GM19372 (cell line): ENCODE measurements around the gene ANKRD60.

Source experiments
- ATAC-seq: cut with Tn5 transposase; IDR thresholded peaks from one replicate; pipeline ENCODE4 v1.9.1; 2021; ENCODE audit warnings: mild to moderate bottlenecking, low read depth, moderate library complexity; ENCODE audit not compliant: unreplicated experiment

The ANKRD60 gene

DNA sequence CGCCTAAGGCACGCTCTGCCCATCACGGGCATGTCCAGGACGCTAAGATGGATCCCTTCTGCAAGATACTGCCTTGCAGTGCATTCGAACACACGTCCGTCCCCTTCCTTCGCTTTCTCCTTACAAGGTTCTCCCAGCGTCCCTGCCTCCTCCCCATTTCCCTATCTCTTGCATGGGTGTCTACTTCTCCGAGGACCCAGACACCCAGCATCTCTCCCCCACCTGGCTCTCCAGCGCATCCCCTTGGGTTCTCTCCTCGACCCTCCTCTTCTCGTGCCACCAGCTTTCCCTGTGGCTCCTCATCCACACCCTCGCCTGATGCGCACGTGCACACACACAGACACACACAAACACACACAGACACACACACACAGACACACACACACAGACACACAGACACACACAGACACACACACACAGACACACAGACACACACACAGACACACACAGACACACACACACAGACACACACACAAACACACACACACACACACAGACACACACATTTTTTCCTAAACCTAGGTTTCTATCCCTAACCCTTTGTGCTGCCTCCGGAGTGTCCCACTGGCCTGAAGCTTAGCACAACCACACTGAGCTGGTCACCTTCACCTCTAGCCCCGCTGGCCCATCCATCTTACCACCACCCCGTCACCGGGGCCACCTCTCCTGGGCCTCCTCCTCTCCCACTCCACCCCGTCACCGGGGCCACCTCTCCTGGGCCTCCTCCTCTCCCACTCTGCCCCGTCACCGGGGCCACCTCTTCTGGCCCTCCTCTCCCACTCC is 31.9 kb downstream of the ANKRD60 start:
- ATAC-seq, result no peak

DNA sequence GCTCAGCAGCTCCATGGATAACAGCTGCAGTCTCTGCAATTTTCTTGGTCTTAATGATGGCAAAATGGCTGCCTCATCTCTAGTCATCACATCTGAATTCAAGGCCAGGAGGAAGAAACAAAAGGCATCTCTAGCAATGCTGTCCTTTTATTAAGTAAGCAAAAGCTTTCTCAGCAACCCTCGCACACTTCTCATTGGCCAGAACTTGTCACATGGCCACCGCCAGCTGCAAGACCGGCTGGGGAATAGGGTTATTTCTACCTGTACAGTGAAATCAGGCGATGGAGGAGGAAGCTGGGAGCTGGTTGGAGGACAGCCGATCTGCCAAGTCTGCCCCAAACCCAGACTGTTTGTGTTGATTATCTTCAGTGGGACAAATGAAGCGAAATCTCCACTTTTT is 33.4 kb downstream of the ANKRD60 start:
- no peak for ATAC-seq

DNA sequence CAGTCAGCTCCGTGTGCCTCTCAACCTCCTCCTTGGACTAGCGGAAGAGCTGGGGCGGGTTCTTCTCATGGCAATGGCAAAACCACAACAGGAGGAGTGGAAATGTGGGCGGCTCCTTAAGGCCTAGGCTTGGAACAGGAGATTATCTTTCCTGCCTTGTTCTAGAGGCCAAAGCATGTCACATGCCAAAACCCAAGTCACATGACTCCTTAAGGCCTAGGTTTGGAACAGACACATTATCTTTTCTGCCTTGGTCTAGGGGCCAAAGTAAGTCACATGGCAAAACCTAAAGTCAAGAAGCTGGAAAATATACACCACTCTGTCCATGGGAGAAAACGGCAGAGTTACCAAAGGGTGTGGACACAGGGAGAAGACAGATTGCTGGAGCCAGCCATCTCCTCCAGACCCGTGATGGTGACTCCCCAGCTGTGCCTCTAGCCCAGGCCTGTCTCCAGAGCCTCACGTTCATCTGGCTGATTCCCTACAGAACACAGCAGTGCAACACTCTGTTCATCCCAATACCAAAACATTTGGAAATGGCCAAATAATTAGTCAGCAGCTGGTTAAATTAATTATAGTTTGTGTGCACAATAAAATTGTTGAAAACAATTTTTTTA is 34.2 kb downstream of the ANKRD60 start:
- no peak for ATAC-seq

DNA sequence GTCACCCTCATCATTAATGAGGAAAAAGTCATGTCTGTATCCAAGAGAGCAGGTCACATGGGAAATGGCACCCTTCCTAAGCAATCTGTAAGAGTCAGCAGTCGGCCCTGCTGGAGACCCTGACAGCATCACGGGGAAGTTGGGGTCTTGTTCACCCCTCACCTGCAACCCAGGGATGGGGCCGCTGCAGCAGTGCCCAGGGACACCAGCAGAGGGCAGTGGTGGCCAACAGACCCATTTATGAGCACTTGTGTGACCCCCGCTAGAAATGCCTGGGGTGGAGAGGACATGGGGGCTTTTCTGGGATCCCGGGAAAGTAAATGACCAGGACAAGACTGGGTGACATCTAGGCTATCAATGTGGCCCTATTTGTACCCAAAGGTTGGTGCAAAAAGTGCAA is 35.9 kb downstream of the ANKRD60 start:
- no peak for ATAC-seq

DNA sequence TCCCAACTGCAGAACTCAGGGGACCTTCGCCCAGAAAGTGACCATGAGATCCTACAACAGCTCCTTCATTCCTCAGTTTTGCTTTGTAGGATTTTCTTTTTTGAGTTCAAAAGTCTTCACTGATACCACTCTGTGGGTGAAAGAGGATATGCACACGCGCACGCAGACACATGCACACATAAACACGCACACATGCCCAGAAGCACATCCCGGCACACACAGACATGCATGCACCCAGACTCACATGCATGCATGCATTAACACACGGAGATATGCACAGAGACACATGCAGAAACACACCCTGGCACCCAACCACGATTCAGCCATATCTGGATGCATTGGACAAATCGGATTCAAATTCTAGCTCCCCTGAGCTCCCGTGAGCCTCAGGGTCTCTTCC is 36.4 kb downstream of the ANKRD60 start:
- no peak for ATAC-seq

DNA sequence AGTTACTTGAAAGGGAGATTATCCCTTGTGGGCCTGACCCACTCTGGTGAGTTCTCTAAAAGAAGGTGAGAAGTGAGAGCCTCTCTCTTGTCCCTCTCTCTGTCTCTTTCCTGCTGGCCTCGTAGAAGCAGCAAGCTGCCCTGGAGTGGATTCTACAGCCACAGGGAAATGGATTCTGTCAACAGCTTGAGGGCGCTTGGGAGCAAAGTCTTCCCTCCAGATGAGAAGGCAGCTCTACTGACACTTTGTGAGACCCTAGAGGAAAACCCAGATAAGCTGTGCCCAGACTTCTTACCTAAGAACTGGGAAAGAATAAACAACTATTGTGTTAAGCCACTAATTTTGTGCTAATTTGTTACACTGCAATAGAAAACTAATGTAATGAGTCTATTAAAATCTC is 39.9 kb downstream of the ANKRD60 start:
- no peak for ATAC-seq

DNA sequence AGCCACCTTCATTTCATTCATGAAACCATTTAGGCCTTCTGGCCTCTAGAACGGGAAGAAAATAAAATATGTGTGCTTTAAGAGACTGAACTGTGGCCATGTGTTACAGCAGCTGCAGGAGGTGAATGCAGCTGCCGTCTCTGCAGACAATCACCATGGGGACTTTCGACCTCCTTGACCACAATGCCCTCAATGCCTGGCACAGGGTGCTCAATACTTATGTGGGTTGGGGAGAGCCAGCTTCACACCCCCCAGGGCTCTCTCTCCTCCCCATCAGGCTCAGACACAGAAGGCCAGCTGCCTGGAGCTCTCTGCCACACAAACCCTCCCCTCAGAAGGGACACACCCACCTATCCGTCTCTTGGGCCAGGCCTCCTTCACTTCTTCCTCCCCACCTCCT is 43.5 kb downstream of the ANKRD60 start:
- no peak for ATAC-seq

DNA sequence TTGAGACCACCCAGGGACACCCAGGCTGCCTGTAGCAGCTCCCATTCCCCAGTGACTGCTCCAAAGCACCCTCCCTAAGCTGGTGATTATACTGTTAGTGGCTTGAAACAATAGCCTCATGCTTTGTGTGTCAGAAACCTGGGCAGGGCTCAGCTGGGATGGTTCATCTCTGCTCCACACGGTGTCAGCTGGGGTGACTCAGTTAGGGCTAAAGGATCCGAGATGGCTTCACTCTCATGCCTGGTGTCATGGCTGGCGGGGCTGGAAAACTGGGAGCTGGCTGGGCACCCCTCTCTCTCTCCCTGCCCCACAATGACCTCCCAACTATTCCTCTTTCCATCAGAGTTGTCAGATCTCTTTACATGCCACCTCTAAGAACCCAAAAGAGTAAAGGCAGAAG is 44.4 kb downstream of the ANKRD60 start:
- ATAC-seq, result no peak

DNA sequence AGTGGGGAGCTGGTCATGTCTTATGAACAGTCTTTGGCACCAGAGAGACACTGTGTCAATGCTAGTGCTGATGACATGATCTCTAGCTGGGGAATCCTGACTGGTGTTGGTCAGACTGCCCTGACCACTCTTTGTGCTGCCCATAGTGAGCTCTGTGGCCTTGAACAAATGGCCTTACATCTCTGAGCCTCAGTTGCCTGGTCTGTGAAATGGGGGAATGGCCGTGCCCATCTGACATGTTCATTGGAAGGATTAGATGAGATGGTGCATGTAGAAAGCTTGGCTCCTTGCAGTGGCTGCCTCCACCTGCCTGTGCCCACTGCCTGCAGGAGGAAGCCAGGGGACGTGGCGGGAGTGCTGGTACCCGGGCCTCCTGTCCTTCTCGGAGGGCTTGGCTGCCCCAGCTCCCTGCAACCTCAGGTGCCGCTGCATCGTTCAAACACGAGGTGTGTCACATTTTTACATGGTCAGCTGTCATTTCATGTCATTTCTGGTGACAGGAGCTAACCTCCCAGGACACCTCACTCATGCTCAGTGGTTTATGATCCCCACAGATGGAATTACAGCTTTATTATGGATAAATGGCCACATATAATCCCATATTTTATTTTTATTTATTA is 45.8 kb downstream of the ANKRD60 start:
- ATAC-seq, result no peak

DNA sequence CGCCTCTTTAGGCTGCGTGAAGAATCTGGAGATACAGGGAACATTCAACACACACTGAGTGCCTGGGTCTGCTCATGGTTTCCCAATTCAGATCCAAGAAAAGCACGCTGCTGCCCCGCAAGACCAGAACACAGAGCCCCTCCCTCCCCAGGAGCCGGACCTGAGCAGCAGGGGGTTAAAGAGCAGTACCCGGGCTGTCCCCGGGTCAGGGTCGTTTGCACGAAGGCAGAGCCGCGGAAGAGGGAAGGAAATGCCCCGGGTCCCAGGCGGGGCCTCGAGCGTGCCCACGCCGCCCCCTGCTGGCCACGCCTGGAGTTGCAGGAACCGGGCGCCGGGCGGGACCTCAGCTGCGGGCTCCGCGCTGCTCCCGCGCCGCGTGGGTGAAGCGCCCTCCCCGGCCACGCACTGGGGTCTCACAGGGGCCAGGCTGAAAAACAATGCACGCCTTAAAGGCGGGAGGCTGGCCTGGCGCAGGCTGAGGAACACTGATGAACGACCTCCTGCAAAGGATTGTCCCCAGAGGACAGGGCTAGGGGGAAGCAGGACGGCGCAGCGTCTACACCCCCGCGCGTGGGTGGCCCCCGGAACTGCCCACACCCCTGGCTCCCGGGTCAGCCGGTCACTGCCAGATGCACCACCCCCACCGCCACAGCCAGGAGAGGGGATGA is 48.9 kb downstream of the ANKRD60 start:
- no peak for ATAC-seq

DNA sequence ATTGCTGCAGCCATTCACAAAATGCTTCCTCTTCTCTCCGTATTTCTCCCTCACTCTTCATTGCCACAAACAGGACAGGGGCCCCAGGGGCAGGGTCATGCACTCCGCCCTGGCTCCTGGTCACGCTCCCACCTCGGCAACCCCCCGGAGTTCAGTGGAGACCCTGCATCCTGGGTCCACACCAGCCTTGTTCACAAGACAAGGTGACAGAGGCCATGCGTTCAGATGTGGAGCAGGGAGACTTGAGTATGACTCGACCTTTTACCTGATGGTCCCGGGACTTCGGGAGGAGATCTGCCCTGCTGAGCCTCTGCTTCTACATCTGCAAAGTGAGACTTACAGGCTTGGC is 49.4 kb downstream of the ANKRD60 start:
- no peak for ATAC-seq

DNA sequence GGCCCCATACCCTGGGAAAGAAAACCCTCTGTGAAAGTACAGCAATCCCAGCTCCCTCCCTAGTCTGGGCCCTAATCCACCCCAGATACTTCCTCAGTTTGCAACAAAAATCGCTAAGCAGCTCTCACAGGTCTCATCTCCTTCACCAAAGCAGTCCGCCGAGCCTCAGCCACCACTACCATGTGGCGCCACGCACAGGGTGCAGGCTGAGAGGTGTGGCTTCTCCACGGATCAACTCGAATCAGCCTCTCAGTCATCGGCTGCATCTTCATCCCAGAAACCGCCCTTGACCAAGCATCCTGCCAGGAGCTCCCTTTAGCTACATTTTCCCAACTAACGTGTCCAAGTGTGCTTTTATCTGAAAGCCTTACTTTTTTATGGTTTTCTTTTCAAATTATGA is 50.7 kb downstream of the ANKRD60 start:
- no peak for ATAC-seq

DNA sequence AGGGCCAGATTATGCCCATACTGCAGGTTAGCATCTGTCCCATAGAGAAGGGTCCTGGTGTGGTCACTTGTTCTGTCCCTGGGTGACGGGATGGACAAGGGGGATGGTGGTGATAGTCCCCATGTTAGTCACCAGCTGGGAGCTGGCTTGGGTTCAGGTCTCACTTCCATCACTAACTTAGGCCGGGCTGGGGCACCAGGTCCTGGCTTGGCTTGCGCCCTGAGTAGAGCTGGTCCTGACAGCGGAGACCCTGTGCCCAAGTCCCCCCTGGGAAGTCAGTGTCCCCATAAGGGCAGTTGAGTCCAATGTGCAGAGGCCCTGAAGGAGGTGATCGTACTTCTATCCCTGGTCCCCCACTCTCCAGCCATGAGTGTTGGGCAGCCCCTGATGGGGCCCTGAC is 52.6 kb downstream of the ANKRD60 start:
- ATAC-seq, result no peak

DNA sequence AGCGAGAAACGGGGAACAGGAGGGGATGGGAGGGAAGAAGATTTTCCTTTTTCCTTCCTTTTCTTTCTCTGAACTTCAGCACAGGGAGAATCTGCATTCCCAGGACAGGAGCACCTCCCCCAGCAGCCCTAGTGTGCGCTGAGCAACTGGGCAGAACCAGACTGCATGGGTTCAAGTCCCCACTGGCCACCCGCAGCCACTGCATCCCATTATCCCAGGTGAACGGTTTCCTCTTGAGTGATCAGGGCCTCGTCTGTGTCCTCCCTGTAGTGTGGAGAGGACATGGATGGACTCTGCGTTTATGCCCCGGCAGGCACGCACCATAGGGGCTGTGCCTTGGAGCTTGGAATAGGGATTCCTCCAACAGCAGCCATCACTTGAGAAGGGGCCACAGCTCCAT is 53.0 kb downstream of the ANKRD60 start:
- no peak for ATAC-seq

DNA sequence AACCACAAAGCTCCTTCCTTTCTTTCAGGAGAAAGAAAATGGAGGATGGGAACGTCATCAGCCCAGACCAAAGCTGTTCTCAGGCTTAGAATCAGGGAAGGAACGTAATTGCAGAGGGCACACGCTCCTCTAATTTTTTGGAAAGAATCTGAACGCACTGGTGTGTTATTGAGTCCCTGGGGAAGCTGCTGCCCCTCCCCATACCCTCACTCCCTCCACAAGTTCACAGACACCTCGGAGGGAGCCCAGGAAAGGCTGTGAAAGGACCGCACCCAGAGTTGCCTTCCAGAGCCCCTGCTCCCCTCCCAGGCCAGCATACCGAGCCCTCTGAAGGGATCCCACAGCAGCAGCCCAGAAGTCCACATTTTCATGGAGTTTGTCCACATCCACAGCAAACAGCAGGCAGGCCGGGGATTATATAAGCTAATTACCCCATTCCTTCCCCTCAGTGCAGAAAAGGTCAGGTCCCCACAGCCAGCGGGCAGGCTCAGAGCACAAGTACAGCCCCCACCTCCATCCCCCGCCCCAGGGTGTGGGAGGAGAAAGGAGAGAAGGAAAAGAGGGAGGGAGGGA is 53.7 kb downstream of the ANKRD60 start:
- no peak for ATAC-seq

DNA sequence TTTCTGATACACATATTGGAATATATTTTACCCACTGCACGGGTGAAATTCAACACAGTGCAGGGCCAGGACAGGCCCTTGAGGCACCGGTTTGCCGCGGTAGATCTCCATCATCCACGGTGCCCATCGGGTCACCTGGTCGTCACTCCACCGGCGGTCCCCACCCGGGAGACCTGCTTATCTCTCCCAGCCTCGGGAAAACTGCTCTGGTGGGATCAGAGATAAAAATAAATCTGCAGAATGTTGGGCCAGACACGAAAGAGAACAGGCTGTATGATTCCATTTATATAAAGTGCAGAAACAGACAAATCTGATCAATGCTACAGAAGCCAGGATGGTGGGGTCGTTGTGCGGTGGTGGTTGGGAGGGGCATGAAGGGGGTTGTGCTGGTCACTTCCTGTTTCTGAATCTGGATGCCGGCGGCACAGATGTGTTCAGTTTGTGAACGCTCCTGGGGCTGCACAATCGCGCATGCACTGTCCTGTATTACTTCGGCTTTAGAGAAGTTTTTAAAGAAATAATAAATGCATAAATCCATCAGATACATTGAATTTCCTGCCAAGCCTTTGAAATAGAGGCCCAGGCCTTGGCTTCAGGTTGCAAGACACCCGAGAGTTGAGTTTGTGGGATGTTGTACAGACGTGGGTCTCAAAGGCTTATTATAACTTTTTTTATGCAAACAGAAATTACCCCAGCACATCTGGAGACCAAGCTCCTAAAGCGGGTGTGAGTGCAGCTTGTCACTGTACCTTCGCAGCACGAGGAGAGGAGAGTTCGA is 54.3 kb downstream of the ANKRD60 start:
- ATAC-seq, result no peak

DNA sequence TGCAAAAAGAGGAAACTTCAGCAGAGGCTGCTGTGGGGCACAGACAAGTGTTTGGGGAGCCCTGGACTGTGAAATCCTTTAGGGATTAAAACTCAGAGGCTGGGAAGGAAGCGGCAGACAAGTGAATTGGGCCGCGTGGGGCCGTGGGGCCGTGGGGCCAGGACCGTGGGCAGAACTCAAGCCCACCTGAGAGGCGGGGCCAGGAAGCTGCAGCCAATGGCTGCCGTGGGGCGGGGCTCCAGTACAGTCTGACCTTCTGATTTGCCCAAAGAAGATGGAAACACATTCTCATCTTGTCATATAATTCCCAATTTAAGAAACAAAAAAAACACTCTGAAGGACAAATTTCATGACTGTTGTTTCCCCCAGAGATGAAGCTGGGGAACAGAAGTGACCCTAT is 55.4 kb downstream of the ANKRD60 start:
- no peak for ATAC-seq

DNA sequence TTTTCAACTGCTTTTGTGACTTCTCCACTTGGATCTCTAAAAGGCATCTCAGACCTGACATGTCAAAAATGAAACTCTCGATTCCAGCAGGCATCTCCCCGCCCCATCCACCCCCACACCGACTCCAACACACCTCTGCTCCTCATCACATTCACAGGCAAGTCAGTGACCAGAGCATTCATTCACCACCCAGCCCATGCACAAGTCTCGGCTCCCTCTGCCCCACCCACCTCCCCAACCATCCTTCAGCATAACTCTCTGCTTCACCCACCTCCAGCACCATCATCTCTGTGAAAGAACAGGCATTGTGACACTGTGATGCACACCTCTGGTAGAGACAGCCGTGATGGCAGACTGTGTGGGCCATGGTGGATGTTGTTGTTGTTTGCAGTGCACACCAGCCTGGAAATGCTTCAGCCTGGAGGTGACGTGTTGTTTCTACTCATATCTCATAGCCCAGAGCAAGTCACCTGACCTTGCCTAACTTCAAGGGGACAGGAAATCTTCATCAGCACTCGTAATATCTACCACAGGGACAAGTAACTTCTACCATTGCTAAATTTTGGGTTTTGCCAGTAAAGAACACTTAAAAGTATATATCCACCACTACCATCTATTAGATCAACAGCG is 56.5 kb downstream of the ANKRD60 start:
- ATAC-seq, result no peak

DNA sequence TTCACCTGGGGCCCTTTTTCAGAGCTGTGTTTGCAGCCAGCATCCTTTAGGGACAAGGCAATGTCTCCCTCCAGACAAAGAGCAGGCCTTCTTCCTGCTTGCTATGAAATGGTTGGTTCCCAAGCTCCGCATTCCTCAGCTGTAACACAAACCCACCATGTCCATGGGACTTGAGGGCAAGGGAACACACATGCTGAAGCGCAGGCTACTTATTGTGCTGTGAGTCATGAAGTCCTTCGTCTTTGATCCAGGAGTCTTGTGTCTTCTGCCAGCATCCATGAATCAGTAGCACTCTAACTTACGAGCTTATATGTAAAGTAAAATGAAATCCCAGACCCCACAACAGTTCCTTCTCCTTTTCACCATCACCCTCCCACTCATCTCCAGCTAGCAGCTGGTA is 59.0 kb downstream of the ANKRD60 start:
- ATAC-seq, result no peak

DNA sequence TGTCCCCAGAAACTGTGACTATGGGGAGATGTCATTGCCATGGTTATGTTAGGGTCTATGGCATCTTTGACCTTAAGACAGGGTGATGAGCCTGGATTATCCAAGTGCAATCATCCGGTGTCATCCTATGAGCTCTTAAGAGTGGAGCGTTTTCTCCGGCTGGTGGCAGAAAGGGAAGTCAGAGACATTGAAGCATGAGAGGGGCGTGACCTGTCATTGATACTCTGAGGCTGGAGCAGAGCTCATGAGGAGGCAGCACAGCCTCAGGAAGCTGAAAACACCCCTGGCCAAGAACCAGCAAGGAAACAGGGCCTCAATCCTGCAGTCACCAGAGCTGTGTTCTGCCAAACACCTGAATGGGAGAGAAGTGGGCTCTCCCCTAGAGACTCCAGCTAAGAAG is 59.6 kb downstream of the ANKRD60 start:
- no peak for ATAC-seq
